ENCODE measurements around the gene GSTT4.
"Not testable (repeated sequence)": the region's sequence is repeated elsewhere in the genome, so short reads cannot be mapped to it uniquely, and the experiment has no call there.

GSTT4 gene

GRCh38 chr22:24005201-24005600, at the start of gene GSTT4:
TSS of gene GSTT4 (minus strand) at chr22:24005453. CDS start at chr22:24005356, 97 bp downstream.
- no peak for DNase-seq

GRCh38 chr22:24054356-24054755, 49.1 kb upstream of the GSTT4 start:
- DNase-seq: no peak

GRCh38 chr22:24053481-24054226, 48.4 kb upstream of the GSTT4 start:
- no peak for DNase-seq

- DNase-seq: no peak
Observed at GRCh38 chr22:24051568-24051967, 46.3 kb upstream of the GSTT4 start.

- DNase-seq: no peak
Observed at GRCh38 chr22:24051028-24051427, 45.8 kb upstream of the GSTT4 start.

- DNase-seq: no peak
Observed at GRCh38 chr22:24049978-24050377, 44.7 kb upstream of the GSTT4 start.

GRCh38 chr22:24049211-24049610, 44.0 kb upstream of the GSTT4 start:
- DNase-seq: no peak

GRCh38 chr22:24046024-24046423, 40.8 kb upstream of the GSTT4 start:
- no peak for DNase-seq

GRCh38 chr22:24043958-24044357, 38.7 kb upstream of the GSTT4 start:
- no peak for DNase-seq

GRCh38 chr22:24043465-24043864, 38.2 kb upstream of the GSTT4 start:
- DNase-seq: not testable (repeated sequence)

GRCh38 chr22:24040946-24041345, 35.7 kb upstream of the GSTT4 start:
- no peak for DNase-seq

- DNase-seq: no peak
Observed at GRCh38 chr22:24039046-24039445, 33.8 kb upstream of the GSTT4 start.

GRCh38 chr22:24037851-24038765, 32.9 kb upstream of the GSTT4 start:
- no peak for DNase-seq

GRCh38 chr22:24035296-24035695, 30.0 kb upstream of the GSTT4 start:
- DNase-seq: no peak

GRCh38 chr22:24033731-24034130, 28.5 kb upstream of the GSTT4 start:
- DNase-seq: no peak

- no peak for DNase-seq
Observed at GRCh38 chr22:24030186-24030702, 25.0 kb upstream of the GSTT4 start.

- no peak for DNase-seq
Observed at GRCh38 chr22:24029304-24029703, 24.1 kb upstream of the GSTT4 start.

- no peak for DNase-seq
Observed at GRCh38 chr22:24028533-24028932, 23.3 kb upstream of the GSTT4 start.

- no peak for DNase-seq
Observed at GRCh38 chr22:24027991-24028390, 22.7 kb upstream of the GSTT4 start.

GRCh38 chr22:24027389-24027975, 22.2 kb upstream of the GSTT4 start:
- DNase-seq: no peak

- DNase-seq: no peak
Observed at GRCh38 chr22:24026733-24027132, 21.5 kb upstream of the GSTT4 start.

- DNase-seq: no peak
Observed at GRCh38 chr22:24026056-24026455, 20.8 kb upstream of the GSTT4 start.

- DNase-seq: no peak
Observed at GRCh38 chr22:24025475-24025874, 20.2 kb upstream of the GSTT4 start.
